ENCODE data around the gene RGS8. TPM values are rescaled to one million over a fixed set of nuclear protein-coding genes. Genes with fewer than 3 reads are reported as not detected.

RGS8 gene
- polyA plus RNA-seq, 2 of the 4 experiments (the other 2 are of a cell fraction): not detected

GRCh38 chr1:182671750-182672486, 12.5 kb downstream of the RGS8 start:
- no peak for FAIRE-seq
- H3K4me3 ChIP-seq: no peak overlapping the region
- no peaks in the 10 kb centered on the region for H3K9me3 ChIP-seq
- WGBS (ENCODE audit: missing lambda C conversion rate): 40% methylated on average over 9 of the region's 12 CpGs
- no peak overlapping the region for H3K4me2 ChIP-seq
- H3K4me1 ChIP-seq: no peaks in the 10 kb centered on the region
- ChIA-PET POLR2A (no interaction called here), CTCF (interaction anchor here (1.2 to 1.3 kb wide), 2 partner anchors 10 to 13 kb away, joined by 3 to 4 read pairs; partner anchors contain the start of gene RGS8)
- TF ChIP-seq SMC3 (IDR thresholded peaks at IDR 0.05) (no peak), POLR2AphosphoS2 (conservative IDR thresholded peaks at IDR 0.05; ENCODE audit: low read length) (no peak), FOSL2 (IDR thresholded peaks at IDR 0.05) (no peak), FOSL2 (CRISPR knock-in tag; IDR thresholded peaks at IDR 0.05) (no peak), TP53 (CRISPR knock-in tag; IDR thresholded peaks at IDR 0.05) (no peak), FOXS1 (CRISPR knock-in tag; IDR thresholded peaks at IDR 0.05) (no peak), FOSB (CRISPR knock-in tag; IDR thresholded peaks at IDR 0.05) (no peak), JUNB (IDR thresholded peaks at IDR 0.05) (no peak), NPAS2 (CRISPR knock-in tag; IDR thresholded peaks at IDR 0.05; ENCODE audit: borderline replicate concordance) (no peak), ATOH8 (CRISPR knock-in tag; IDR thresholded peaks at IDR 0.05; ENCODE audit: low read depth) (no peak), ZFP36 (IDR thresholded peaks at IDR 0.05; ENCODE audit: borderline replicate concordance, partially characterized antibody) (no peak)
- no peak overlapping the region for H3K27ac ChIP-seq
- peak; percentile 30 to 62; a peak in 4 of 6 replicates for ATAC-seq
- DNase-seq (ENCODE audit: low read depth in 1 of 2, low spot score in 1 of 2): no peak

GRCh38 chr1:182670032-182670749, 14.2 kb downstream of the RGS8 start:
- WGBS (ENCODE audit: missing lambda C conversion rate): 67% methylated on average over 11 of the region's 11 CpGs
- ATAC-seq (no peak), FAIRE-seq (no peak), DNase-seq (ENCODE audit: low read depth in 1 of 2, low spot score in 1 of 2) (no peak)
- H3K4me1 ChIP-seq: no peaks in the 10 kb centered on the region
- H3K27ac ChIP-seq: no peak overlapping the region
- H3K4me2 ChIP-seq: no peak overlapping the region
- POLR2A ChIA-PET: no interaction called here
- CTCF ChIA-PET: no interaction called here
- H3K9me3 ChIP-seq: no peaks in the 10 kb centered on the region
- TF ChIP-seq HES2 (IDR thresholded peaks at IDR 0.05) (no peak), EP300 (IDR thresholded peaks at IDR 0.05) (no peak), GATA3 (IDR thresholded peaks at IDR 0.05; ENCODE audit: borderline replicate concordance) (no peak), FOSB (CRISPR knock-in tag; IDR thresholded peaks at IDR 0.05) (no peak), ESRRA (IDR thresholded peaks at IDR 0.05; ENCODE audit: borderline replicate concordance, low read length) (no peak), MYC (IDR thresholded peaks at IDR 0.05; ENCODE audit: borderline replicate concordance, low read length) (no peak), HOXA7 (CRISPR knock-in tag; IDR thresholded peaks at IDR 0.05) (no peak), SMC3 (IDR thresholded peaks at IDR 0.05) (no peak), TP53 (CRISPR knock-in tag; IDR thresholded peaks at IDR 0.05) (no peak), USF2 (IDR thresholded peaks at IDR 0.05) (no peak), MAZ (IDR thresholded peaks at IDR 0.05; ENCODE audit: borderline replicate concordance, low read depth, low read length) (no peak), HOXB13 (CRISPR knock-in tag; IDR thresholded peaks at IDR 0.05; ENCODE audit: low read depth) (no peak), ZC3H11A (IDR thresholded peaks at IDR 0.05) (no peak), REST (IDR thresholded peaks at IDR 0.05) (no peak)
- H3K4me3 ChIP-seq: no peak overlapping the region
